GM12891 (cell line): Measurements from ENCODE around the gene SNCB.

Source experiments
- DNase-seq: peaks from one replicate; pipeline ENCODE4 v3.0.0; 2011; ENCODE audit warnings: low spot score; ENCODE audit not compliant: insufficient read length
- FAIRE-seq: peaks from 2 replicates; lab custom pipeline; 2011; peaks lifted over from hg19 to GRCh38; lab: Jason Lieb, UNC
- PAX5 ChIP-seq: IDR thresholded peaks from 2 replicates; pipeline ENCODE4 v1.6.1; 2011; ENCODE audit warnings: low read length, moderate library complexity, mild to moderate bottlenecking; ENCODE audit not compliant: insufficient read depth, severe bottlenecking
- POLR2A ChIP-seq: IDR thresholded peaks from 2 replicates; pipeline ENCODE4 v1.6.1; 2011; ENCODE audit warnings: low read depth, low read length, control low read depth
- POLR2AphosphoS5 ChIP-seq: IDR thresholded peaks from 2 replicates; pipeline ENCODE4 v1.6.1; 2011; ENCODE audit warnings: low read depth, low read length, control low read depth
- POU2F2 ChIP-seq: IDR thresholded peaks from 2 replicates; pipeline ENCODE4 v1.6.1; 2011; ENCODE audit warnings: low read depth, mild to moderate bottlenecking, control low read depth, low read length, moderate library complexity
- SPI1 ChIP-seq: IDR thresholded peaks from 2 replicates; pipeline ENCODE4 v1.6.1; 2011; ENCODE audit warnings: low read depth, low read length, control low read depth
- TAF1 ChIP-seq: IDR thresholded peaks from 2 replicates; pipeline ENCODE4 v1.6.1; 2011; ENCODE audit warnings: low read depth, low read length, control low read depth

Gene SNCB

DNA sequence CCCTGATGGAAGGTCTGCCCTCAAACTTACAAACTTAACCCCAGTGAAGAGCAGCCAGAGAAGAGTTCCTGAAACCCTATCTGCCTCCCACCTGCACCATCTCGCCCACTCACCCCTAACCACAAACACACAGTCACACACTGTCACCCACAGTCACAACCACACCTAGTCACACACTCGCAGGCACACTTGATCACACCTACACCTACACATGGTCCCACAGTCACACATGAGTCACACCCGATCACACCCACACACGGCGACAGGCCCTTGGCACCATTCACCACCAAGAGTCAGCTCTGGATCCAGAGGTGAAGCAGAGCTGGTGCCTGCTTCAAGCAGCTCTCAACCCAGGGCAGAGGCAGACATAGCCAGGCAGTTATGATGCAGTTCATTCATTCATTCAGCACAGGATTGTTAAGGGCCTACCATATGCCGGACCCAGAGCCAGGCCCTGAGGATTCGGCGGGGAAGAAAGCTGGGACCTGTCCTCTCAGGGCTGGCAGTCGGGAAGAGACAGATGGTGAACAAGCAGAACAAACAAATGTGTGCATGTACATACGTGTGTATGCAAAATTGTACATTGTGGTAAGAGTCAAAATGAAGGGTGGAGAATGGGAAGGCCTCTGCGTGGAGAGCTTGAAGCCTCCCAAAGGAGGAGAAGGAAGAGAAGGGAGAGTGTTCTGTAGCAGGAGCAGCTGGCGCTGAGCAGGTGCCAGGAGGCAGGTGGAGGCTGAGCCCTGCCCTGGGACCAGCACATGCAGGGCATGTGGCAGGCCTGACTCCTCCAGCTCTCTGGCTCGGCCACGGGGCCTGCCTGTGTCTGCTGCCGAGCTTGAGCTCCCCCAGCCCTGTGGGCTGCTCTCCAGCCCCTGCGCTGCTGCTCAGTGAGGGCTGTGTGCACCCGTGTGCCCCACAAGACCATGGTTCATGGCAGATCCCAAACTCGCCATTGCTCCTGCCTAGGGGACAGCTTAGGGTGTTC is 23.4 kb upstream of the SNCB start:
- DNase-seq, result no peak
- FAIRE-seq, result peak; percentile 93
- TF ChIP-seq PAX5, result no peak
- TF ChIP-seq POU2F2, result peak; percentile 47; the same call in 1 of the 2 replicates
- TF ChIP-seq POLR2AphosphoS5, result no peak
- TF ChIP-seq POLR2A, result no peak
- no peak for TF ChIP-seq SPI1

DNA sequence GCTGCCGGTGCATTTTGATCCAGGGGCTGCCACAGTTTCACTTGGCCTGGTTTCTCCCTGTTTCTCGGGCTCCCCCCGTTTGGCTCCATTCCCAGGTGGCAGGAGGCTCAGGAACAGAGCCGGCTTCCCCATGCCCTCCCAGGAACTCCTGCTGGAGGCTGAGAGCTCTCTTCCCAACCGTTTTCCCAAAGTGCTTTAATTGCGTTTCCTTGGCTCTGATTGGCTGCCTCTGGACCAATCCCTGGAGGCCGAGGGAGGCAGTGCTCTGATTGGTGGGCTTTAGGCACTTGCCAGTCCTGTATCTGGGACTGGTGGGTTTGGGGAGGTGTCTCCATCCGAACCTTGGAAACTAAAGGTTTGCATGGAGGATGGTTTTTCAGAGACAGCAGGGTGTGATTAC is 21.8 kb upstream of the SNCB start:
- TF ChIP-seq POU2F2, result no peak
- TF ChIP-seq TAF1, result no peak
- TF ChIP-seq POLR2AphosphoS5, result no peak
- no peak for TF ChIP-seq PAX5
- no peak for TF ChIP-seq POLR2A
- TF ChIP-seq SPI1, result no peak
- no peak for FAIRE-seq
- DNase-seq, result no peak

GRCh38 chr5:176651472-176651980 is 21.2 kb upstream of the SNCB start:
- TF ChIP-seq PAX5 (no peak), POU2F2 (no peak), POLR2A (no peak), POLR2AphosphoS5 (no peak), SPI1 (no peak), TAF1 (no peak)
- FAIRE-seq (no peak), DNase-seq (no peak)

DNA sequence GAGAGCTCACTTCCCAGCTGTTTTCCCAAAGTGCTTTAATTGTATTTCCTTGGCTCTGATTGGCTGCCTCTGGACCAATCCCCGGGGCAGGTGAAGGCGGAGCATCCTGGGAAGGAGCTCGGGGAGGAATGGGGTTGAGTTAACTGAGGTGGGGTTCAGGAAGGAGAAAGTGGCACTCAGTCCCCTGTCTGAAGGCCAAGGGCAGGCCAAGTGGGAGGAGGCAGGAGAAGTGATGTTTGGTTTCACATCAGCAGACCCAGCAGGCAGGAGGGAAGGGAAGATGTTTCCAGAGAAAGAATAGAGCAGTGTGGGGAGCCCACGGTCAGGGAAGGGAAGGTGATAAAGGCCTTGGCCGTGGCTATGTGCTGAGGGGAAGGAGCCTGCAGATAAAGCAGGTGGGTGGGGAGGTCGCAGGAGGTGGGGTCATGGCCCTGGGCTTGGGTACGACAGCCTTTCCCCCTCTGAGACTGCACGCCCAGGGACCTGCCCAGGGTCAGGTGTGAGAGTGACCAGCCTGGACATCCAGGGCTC is 20.1 kb upstream of the SNCB start:
- no peak for TF ChIP-seq TAF1
- no peak for TF ChIP-seq POLR2AphosphoS5
- no peak for TF ChIP-seq SPI1
- TF ChIP-seq PAX5, result no peak
- TF ChIP-seq POLR2A, result no peak
- TF ChIP-seq POU2F2, result no peak
- no peak for FAIRE-seq
- DNase-seq, result no peak

DNA sequence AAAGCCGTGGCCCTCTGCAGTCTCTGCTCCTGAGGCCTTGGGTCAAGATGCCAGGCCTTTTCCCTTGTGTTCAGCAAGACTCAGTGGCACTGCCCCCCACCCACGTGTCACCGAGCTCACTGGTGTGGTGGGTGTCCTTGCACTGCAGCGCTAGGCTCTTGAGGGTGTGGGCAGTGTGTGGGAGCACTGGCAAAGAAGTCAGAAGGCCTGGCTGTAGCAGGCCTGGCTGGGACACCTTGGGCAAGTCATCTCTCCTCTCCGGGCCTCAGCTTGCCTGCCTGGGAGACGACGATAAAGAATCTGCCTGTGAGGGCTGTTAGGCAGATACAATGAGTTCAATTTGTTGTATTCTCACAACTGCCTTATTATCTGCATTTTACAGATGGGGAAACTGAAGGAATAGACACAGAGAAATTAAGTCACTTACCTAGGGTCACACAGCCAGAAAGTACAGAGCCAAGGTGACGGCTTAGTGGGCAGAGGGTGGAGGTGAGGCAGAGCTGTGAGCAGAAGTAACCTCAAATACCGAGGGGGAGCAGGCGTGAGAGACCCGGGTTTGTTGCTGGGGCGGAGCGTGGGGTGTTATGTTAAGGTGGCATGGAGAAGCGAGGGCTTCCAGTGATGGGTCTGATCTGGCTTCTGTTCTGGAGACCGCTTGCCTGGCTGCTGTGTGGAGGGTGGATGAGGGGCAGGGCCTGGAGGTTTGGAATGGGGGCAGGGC is 18.3 kb upstream of the SNCB start:
- TF ChIP-seq POLR2AphosphoS5 (no peak), POU2F2 (no peak), PAX5 (no peak), TAF1 (no peak), POLR2A (no peak), SPI1 (no peak)
- FAIRE-seq (peak; percentile 31), DNase-seq (no peak)

DNA sequence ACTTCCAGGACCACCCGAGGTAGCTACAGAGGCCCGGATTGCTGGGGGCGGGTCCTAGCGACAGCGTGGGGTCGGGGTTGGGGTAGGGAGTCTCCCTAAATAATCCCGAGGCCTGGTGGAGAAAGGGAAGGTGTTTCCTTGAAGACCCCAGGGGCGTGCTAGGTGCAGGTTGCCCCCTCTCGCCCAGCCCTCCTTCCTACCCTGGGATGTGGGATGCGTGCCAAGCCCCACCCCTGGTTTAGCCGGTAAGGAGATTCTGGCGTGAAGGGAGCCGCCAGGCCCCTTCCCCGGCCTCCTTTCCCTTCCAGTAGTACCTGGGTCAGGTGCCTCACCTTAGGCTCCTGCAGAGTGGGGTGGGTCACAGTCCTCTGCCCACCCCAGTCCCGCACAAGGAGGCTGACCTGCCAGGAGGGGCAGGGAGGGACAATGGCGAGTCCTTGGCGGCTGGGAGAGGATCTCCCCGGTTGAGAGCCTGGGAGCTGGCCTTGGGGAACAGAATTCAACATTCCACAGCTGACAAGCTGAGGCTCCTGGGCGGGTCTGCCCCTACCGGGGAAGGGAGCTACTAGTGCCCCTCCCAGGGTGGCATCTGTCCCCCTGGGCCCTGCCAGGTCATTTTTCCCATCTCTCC is 17.6 kb upstream of the SNCB start:
- no peak for FAIRE-seq
- TF ChIP-seq POU2F2 (no peak), PAX5 (no peak), POLR2AphosphoS5 (no peak), SPI1 (no peak), POLR2A (no peak), TAF1 (no peak)
- no peak for DNase-seq

DNA sequence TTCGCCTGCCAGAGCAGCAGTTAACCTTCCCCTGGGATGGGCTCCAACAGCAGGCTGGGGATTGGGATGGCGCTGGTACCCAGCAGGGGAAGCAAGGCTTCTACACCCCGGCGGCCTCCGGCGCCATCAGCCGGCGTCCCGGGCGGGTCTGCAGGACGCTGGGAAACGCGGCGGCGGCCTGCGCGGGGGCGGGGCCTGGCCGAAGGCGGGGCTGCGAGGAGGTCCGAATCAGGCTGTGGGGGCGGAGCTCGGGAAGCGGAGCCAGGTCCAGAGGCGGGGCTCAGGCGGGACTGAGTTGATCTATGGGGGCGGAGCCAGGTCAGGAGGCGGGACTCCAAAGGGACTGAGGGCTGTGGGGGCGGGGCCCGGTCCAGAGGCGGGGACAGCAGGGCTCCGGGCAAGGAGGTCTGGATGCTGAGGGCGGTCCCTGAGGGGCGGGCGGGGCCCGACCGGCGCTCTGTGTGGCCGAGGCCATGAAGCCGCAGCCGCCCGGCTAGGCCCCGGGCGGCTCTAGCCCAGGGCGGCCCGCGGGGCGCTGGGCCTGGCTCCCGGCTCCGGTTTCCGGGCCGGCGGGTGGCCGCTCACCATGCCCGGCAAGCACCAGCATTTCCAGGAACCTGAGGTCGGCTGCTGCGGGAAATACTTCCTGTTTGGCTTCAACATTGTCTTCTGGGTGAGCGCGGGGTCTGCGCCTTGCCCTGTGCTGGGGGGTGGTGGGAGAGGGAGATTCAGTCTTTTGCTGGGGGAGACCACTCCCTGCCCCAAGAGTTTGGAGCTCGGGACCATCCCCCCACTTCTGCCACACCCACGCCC is 16.9 kb upstream of the SNCB start, which contains the start of gene TSPAN17:
TSPAN17 (plus strand) TSS at position 455 of the 813 bp plus-strand sequence; CDS start at position 587, 132 bp downstream.
- TF ChIP-seq TAF1, result peak; percentile 82
- no peak for TF ChIP-seq PAX5
- TF ChIP-seq SPI1, result no peak
- TF ChIP-seq POLR2A, result peak; percentile 93
- TF ChIP-seq POLR2AphosphoS5, result peak; percentile 92
- peak; percentile 80 for TF ChIP-seq POU2F2
- DNase-seq, result peak; percentile 100
- peak; percentile 99 for FAIRE-seq

DNA sequence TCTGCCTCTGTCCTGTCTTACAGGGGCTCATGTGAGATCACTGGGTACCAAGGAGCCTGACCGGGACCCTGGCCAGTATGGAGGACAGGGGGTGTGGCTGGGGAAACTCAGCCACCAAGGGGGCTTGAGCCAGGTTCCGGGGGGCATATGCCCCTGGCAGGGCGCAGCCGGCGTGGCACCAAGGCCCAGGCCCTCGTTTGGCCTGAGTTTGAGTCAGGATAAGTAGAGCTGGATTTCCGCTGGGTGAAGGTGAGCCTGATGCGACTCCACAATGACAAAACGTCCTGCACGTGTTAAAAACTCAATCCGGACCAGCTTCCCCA is 16.3 kb upstream of the SNCB start:
- TF ChIP-seq PAX5, result no peak
- no peak for TF ChIP-seq SPI1
- TF ChIP-seq POU2F2, result no peak
- TF ChIP-seq TAF1, result no peak
- TF ChIP-seq POLR2AphosphoS5, result no peak
- no peak for TF ChIP-seq POLR2A
- no peak for DNase-seq
- no peak for FAIRE-seq
